ENCODE results near the gene PCSK7.

Gene PCSK7

GRCh38 chr11:117230999-117231841, 653 bp downstream of the PCSK7 start:
- no peak for DNase-seq (ENCODE audit: low spot score)

DNA sequence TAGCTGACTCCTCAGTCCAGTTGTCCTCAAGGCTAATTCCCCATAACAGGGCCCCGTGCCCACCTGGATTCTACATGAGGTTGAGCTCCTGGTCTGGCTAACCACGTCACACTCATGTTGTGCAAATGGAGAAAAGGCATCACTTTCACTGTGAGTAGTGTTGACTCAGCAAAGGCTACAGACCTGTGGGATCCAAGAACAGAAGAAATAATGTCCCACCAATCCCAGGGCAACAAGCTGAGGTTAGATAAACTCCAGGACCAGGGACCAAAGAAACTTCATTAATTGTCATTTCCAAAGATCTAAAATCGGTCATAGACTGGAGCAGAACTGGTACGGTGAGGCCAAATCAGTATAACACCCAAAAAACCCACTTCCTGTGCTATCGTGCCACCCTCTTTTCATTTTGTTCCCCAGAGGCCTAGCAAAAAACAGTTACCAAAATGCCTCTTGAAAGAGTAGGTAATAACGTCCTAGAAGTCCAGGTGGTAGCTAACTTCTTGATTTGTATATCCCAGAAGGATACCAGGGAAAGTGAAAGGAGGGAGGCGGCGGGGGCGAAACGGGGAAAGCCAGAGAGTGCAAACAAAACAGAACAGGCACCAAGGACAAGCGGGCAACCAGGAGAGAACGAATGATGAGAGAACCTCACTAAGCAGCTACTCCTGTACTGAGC, 1.4 kb downstream of the PCSK7 start:
- DNase-seq (ENCODE audit: low spot score) = peak; percentile 54

DNA sequence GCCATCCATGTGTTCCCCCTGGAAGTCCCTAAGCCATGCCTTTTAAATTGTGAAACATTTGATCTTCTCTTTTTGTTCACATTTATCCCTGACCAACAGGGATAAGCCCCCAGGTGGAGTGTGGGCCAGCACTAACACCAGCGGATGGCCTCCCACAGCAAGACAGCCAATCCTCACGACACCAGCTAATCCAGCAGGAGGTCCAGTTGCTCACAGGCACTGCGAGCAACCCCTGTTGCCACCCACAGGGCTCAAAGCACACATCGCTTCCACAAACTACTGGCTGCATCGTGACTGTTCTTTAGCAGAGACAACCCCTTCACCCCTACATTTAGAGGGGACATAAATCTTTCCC, 2.0 kb downstream of the PCSK7 start:
- no peak for DNase-seq (ENCODE audit: low spot score)

GRCh38 chr11:117229411-117229810, 2.5 kb downstream of the PCSK7 start:
- DNase-seq (ENCODE audit: low spot score) = no peak

- no peak for DNase-seq (ENCODE audit: low spot score)
Observed at GRCh38 chr11:117228091-117228490, 3.8 kb downstream of the PCSK7 start.

GRCh38 chr11:117226388-117227385, 5.2 kb downstream of the PCSK7 start:
- peak; percentile 73 for DNase-seq (ENCODE audit: low spot score)

DNA sequence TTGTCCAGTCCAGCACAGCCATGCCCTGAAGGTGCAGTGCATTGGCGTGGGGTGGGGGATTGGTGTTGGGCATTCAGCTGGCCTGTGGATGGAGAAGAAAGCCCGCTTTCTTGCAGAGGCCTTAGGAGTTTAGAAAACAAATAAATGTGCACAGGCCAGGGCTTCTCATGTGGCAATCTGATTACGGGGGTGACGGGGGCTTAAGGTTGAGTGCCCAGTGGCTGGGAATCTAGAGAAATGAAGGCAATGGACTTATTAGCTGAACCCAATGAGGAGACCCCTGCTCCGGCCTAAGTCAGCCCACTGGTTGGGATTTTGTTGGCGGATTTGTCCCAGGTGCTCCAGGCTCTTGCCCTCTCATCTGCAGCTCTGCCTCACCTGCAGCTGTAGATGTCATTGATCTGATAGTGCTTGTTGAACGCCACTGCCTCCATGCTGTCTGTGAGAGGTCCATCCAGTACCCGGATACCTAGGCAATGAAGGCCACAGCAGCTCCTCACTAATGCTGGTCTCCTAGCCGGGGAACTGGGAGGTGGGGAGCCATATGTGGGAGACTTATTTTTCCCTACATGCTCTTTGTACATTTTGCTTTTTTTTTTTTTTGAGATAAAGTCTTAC, 6.2 kb downstream of the PCSK7 start:
- no peak for DNase-seq (ENCODE audit: low spot score)

- no peak for DNase-seq (ENCODE audit: low spot score)
Observed at GRCh38 chr11:117223741-117224689, 7.9 kb downstream of the PCSK7 start.

DNA sequence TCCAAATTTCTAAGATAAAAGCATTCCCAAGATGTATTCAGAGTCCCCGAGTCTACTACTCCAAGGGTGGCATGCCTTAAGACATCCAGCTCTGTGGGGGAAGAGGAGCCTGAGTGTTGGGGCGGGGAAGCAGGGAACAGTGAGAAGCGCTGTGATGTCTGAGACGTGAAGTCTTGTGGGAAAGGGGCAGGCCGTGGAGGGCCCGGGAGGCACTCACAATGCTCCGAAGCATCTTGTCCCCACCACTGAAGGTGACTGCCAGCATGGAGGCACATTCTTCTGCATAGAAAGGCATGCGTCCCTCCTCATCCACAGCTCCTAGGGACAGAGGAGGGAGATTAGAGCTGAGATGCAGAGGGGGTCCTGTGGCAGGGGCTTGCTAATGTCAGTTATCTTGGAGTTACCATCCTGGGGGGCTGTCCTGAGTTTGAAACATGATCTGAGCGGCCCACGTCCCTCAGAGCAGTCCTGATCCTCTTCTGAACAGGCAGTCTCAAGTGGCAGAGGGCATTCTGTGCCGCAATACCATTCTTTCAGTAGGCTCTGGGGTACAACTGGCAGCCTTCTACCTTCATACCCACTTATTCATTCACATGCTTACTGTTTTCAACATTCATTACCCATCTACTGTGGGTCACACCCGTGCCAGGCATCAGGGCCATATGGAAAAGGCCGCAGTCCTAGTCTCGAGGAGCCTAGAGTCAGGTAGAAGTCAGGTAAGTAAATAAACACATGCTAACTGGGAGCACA, 8.7 kb downstream of the PCSK7 start:
- no peak for DNase-seq (ENCODE audit: low spot score)

DNA sequence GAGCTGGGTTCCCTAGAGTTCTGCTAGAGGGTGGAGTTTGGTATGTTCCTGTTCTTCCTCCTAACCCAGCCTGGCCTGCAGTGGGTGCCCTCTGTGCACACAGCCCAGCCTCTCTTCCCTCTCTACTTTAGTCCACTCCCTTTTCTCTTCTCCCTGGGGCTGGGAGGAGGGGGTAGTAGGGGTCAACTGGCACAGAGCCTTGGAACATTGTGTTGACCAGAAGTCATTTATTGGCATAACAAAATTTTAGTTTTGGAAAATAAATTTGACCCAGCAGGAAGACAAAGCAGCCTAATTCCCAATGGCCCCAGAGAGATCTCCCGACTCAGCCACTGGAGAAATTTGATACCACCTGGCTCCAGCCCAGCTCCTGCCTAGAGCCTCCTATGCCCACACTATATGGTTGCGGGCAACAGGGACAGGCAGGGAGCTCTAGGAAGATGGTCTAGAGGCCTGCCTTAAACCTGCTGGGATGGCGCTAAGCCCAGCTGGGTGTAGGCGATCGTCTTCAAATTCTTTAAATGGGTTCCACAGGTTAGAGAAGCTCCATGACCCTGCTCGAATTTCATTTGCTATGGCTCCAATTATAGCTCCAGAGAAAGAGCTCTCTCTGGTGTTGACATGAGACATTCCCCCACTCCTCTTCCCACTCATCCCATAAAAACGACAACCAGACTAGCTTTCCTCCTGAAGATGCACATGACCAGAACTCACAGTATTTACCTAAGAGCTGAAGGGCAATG, 9.9 kb downstream of the PCSK7 start:
- no peak for DNase-seq (ENCODE audit: low spot score)

DNA sequence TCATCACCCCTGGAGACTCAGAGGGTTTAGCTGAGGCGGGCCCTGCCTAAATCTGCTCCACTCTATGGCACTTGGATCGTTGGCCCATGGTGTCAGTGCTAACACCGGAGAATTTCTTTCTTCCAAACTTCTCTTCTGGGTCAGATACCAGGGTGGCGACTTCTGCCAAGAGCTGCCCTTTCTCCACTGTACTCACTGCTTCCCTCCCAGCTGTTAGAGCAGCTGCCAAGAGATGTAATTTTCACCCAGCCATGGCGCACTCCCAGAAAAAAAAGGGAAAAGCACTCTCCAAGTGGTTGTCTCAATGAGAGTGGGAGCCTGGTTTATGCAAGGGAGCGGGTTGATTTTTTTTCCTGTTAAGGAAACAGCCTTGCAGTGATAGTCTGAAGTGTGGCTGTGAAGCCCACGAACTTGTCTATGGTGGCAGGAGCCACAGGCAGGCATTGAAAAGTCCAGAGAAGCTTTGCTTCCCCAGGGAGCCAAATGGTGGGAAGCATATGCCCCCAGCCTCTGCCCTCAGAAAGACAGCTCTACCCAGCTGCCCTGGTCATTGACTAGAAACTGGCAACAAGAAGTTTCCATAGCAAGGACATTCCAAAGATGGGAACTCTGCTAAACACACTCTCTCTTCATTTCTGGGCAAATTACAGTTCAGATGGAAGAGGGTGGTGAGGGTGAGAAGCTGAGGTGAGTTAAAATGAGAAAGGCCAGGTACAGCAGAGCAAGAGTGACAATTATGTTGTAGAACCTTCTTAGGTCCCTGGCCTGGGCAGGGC, 10.7 kb downstream of the PCSK7 start:
- no peak for DNase-seq (ENCODE audit: low spot score)

DNA sequence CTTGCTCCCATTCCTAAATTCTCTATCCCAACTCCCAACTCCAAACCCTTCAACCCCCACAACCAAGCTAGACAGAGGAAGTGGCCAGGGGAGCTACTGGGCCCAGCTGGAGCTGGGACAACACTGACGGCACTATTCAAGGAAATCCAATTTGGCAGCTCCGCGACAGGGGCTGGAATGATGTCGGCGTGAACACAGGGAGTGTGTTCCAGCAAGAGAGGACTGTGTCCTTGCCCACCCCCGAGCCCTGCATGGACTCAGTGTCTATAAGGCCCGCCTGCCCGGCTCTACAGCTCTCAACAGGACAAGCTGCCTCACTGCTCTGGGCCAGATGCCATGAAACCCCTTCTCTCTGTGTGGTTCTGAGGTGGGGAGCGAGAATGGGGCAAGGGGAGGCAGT, 11.3 kb downstream of the PCSK7 start:
- no peak for DNase-seq (ENCODE audit: low spot score)

GRCh38 chr11:117219995-117220394, 11.9 kb downstream of the PCSK7 start:
- no peak for DNase-seq (ENCODE audit: low spot score)

GRCh38 chr11:117219455-117219854, 12.4 kb downstream of the PCSK7 start:
- DNase-seq (ENCODE audit: low spot score) = no peak

DNA sequence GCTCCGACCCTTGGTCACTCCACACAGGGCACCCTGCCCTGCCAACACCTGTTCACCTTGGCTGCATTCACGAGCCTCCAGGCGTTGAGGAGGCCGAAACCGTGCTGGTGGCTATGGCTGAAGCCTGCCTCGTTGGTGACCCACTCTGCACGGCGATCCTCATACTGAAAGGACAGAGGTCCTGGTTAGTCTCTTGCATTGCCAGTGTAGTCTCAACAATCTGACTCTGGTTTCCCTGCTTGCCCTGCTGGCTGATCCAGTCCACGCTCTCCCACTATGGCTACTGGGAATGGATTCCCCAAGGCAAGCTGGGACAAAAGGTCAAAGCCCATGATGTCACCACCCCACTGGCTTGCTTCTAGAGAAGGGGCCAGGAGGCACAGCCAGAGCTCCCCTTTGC, 12.9 kb downstream of the PCSK7 start:
- no peak for DNase-seq (ENCODE audit: low spot score)

GRCh38 chr11:117218133-117218915, 13.5 kb downstream of the PCSK7 start:
- DNase-seq (ENCODE audit: low spot score) = no peak

GRCh38 chr11:117217141-117218084, 14.5 kb downstream of the PCSK7 start:
- DNase-seq (ENCODE audit: low spot score) = no peak
